NCI-H1105 treated with DMSO at 0.1 percent for 48 hours (cell line): ENCODE data around the gene EZR.

Experiments
- DNase-seq: peaks from one replicate; lab custom pipeline; 2025; lab: John Stamatoyannopoulos, UW

Gene EZR

DNA sequence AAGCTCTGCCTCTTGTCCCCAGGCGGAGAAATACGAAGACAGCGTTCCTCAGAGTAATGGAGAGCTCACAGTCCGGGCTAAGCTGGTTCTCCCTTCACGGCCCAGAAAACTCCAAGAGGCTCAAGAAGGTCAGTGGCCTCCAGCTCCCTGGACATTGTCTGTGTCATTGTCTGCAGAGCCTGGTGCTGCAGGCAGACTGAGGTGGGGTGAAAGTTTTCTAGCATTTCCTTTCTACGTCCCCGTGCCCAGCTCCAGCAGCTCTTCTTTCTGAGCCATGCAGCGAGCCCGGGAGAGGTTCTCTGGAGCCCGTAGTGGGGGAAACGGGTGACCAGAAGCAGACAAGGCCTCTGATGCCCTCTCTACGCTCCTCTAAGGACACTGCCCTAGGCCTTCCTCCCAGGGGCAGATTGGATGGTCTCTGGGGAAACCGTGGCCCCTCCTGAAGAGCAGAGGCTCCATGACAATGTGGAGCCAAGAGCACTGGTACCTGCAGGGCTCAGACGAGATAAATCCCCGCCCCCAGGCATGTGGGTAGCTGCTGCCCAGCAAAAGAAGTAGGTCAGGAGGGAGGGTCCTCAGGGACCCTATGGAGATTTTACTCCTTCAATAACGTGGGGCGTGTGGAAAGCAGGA is 58.4 kb downstream of the EZR start:
- DNase-seq, result no peak

DNA sequence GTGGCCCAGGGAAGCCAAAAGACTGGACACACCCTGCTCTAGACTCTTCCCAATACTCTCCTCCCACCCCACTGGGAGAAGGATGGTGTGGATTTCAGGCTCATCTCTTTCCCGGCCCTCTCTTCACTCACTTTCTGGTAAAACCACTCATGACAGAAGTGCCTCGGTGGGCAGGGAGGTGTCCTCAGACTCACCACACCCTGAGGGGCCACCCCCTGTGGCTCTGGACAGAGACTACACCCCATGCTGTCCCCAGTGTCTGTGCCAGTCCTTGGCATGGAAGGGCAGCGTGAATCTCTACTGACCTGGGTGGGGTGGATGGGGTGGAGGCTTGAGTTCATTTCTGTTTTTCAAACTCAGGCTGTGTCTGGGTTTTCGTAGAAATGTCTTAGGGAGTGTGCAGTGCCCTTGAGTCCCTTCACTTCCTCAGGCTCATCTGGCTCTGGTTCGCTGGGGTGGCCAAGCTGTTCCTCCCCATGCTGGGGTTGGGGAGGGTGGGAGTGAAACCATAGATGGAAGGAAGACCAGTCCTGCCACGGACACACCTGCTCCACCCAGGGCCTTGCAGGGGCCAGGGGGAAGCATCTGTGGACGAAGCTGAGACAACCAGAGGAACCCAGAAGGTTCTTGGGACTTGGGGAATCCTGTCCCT is 59.1 kb downstream of the EZR start:
- DNase-seq, result no peak

DNA sequence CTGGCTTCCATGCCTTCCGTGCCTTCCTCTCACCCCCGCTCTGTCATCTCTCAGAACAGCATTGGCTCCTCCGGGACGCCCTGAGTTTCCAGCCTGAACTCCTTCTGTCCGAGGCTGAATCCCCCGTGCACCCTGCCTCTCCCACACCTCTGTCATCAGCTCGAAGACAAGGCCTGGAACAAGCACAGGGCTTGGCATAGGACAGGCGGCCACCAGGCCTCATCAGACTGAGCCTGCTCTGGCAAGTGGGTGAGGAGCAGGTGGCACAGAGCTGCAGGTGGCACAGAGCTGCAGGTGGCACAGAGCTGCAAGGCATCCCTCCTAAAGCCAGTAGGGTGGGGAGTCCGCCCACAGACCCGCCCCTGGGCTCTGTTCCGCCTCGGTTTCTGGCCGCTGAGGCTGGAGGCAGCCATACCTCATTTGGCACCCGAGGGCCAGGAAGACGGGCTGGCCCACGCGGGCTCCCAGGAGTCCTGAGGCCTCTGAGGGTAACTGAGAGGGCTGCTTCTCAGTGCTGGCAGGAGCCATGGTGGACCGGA is 60.2 kb downstream of the EZR start:
- peak; percentile 94 for DNase-seq

DNA sequence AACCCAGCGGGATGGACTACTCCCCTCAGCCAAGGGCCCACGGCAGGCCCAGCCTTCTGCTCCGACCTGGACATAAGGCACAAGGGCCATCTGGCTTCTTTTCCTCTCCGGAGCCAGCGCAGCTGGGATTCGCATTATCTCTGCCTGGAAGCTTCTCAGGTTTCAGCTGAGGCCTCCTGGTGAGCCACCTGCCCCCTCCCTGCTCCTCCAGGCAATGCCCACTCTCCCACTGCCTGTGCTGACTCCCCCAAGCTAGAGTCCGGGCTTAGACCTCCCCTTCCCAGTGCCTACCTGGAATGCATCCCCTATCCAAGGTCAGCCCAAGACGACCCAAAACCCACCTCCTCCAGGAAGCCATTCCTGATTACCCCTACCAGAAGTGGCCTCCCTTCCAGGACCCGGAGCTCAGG is 60.7 kb downstream of the EZR start:
- peak; percentile 92 for DNase-seq

DNA sequence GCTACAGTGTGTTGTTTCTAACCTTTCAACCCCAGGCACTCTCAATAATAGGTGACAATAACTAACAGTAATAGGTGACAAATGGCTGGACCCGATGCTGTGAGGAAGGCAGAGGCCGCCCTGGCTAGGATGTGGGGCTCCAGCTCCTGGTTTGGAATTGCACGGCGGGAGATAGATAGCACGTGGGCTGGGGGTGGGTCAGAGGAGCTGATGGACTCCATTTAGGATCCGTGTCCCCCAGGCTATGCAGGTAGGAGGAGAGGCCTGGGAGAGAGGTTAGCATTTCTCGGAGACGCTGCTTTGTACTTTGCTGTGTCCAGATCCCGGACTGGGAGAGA is 61.4 kb downstream of the EZR start:
- DNase-seq, result no peak

DNA sequence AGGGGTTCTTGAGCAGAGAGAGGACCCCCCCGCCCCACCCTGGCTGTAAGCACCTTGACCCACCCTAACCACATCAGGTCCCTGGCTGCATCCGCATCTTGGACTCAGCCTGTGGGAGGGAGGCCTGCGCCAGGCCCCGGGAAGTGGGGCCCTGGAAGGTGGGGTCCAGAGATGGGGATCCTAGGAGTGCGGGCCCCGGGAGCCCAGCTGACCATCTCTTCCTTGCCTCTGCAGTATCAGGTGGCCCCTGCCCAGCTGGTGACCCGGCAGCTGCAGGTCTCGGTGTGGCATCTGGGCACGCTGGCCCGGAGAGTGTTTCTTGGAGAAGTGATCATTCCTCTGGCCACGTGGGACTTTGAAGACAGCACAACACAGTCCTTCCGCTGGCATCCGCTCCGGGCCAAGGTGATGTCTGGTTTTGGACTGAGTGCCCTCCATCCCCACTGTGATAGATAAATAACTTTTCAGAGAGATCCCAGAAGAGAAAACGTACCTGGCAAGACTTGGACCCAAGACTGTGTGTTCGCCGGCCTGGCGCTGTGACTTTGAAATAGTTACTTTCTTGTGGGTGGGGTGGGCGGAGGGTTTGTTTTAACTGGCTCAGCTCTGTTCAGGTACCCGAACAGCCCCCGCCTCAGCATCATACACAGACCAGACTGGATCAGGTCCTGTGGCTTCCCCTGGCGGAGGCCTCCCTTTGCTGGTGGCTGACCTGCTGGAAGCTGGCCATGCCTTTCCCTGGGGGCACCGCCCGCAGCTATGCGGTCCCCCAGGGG is 62.0 kb downstream of the EZR start:
- DNase-seq, result no peak

DNA sequence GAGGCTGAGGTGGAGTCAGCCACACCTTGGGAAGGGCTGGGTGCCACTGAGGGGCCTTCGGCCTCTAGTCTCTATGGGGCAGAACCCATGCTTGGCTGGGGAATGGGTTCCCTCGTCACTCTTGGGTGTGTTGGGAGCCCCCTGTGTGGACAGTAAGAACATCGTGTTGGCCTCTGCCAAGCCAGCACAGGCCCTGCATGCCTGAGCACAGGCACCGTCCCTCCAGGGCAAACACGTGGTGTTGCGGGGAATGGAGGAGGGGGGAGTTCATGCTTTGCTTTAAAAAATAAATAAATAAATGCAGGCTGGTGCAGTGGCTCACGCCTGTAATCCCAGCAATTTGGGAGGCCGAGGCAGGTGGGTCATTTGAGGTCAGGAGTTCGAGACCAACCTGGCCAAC is 63.0 kb downstream of the EZR start:
- DNase-seq, result no peak

DNA sequence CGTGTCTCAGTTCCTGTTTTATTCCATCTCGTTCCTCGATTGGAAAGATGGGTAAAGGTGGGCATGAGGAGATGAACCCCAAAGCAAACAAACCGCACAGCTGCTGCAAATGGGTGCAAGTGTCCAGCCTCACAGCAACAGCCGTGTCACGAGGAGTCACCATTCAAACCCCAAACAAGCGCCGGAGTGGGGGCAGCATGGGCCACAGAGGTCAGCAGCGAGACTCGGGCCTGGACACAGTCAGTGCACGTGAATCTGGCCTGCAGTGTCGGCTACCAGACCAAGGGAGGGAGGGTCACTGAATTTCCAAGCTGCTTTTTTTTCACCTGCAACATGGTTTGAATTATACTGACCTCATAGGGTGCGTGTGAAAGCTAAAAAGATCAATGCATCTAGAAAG is 63.5 kb downstream of the EZR start:
- DNase-seq, result no peak

DNA sequence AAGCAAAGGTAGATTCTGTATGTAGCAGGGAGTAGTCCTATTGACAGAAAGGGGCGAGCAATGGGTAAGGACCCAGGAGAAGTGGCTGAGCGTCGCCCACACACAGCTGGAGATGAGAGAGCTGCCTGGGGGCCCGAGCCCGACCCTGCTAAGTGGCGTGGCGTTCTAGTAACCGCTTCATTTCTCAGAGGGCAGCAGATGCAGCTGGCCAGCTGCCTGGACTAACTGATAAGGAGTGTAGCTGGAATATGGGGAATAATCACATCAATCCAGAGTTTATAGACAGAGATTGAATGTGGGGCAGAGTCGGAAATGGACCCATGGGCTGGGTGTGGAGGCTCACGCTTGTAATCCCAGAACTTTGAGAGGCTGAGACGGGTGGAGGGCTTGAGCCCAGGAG is 64.4 kb downstream of the EZR start:
- DNase-seq, result no peak

DNA sequence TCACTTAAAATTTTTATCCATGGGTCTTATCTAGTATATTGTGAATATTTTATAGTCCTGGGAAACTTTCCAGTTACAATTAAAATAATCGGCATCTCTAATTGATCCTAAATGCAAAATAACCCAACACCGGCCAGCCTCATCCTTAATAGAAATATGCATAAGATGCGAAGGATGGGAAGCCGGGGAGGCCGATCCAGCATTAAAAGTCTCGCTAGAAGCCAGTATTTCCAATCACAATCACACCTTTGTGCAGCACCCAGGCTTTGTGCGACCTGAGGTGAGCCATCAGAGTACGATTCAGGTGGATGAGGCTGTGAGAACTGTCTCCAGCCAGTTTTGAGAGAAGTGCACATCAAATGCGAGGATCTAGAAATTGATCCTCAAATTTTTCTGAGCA is 65.4 kb downstream of the EZR start:
- no peak for DNase-seq

DNA sequence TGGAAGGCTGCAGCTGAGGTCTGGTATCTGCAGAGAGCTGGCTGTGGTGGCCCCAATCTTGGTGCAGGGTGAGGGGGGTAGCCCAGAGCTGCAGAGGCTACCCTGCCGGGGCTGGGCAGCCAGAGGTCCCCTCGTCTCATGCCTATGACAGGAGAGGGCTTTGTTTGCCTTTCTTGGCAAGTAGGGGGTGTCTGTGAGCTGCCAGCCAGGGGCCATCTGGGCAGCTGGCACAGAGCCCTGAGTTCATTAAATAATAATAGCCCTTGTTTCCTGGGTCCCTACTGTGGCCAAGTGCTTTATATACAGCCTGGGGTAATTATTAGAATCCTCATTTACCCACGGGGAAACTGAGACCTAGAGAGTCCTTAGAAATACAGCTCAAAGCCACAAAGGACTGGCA is 66.6 kb downstream of the EZR start:
- DNase-seq, result peak; percentile 98

DNA sequence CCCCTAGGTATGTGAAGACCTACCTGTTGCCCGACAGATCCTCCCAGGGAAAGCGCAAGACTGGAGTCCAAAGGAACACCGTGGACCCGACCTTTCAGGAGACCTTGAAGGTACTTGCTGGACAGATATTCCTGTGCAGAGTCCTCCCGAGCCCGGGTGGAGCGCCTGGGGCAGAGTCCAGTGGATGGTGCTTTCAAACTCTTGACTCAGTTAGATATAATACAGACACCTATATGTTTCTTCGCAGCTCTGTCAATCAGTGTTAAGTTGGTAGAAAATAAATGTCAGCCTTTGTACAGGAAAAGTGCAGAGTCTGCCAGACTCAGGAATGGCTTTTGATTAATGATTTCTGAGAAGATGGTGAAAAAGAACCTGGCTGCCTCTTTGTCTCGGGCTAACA is 67.2 kb downstream of the EZR start:
- DNase-seq, result no peak

DNA sequence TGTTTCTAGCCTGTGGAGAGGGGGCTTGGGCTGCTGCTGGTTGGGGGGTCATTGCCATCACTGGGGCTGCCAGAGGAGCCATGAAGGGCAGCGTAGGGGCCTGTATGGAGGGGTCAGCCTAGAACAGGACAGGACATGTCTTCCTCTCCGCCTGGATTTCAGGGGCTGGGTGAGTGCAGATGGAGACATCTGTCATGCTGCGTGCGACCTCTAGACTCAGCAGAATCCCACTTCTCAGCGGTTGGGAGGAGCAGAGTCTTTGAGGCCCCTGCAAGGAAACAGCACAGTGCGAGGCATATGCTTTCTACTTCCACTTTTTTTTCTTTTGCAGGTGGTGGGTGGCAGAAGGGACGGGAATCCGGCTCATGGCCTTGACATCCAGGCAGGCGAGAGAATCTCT is 67.9 kb downstream of the EZR start:
- no peak for DNase-seq

DNA sequence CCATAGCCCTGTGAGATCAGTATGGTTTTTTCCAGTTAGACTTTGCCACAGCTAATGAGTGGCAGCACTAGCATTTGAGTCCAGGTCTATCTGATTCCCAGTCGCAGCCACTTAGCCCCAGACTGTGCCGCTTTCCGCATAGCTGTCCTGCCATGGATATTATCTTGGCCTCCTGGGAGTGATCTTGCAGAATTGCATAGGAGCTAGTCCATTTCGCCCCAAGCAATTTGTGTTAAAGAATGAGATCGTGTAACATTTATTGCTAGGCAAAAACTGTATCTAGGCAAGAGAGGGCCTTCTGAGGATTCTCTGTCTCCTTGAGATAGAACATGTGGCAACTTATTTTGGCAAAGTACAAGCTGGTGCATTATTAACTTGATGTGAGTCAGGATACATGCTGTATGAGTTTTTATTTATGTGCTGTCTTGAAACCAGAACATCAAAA is 74.2 kb downstream of the EZR start:
- DNase-seq, result no peak

DNA sequence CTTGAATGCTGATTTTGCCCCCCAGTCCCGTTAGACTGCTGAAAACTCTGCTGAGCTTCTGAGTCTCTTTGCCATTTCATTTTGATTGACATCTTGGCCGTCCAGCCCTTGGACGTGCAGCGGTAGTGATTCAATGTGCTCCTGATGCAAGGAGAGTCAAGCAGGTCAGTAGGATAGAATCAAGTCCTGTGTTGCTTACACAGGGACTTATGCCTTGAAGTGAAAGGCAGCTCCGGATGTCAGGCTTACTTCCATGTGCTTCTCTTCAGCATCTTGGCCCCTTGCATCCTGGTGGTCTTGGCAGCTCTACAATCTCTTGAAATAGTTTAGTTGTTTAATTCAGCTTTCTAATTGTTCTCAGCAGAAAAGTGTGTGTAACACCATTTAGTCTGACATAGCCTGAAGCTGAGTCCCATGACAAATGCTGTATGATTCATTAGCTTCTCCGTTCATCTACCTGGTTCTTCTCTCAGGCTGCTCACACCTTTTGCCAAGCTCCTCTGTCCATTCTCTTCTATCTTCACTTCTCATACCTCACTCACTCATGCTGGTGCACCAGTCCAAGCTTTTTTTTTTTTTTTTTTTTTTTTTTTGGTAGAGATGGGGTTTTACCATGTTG is 76.0 kb downstream of the EZR start:
- DNase-seq, result no peak

DNA sequence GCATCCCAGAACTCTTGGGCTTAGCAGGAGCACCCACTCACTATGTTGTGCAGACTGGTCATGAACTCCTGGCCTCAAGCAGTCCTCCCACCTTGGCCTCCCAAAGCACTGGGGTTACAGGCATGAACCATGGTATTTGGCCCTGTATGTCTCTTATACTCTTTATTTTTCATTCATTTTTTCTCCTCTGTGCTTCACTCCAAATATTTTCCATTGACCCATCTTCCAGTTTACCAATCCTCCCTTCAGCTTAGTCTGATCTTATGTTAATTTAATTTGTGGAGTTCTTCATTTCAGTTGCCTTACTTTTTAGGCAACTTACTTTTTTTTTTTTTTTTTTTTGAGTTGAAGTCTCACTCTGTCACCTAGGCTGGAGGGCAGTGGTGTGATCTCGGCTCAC is 79.5 kb downstream of the EZR start:
- no peak for DNase-seq

DNA sequence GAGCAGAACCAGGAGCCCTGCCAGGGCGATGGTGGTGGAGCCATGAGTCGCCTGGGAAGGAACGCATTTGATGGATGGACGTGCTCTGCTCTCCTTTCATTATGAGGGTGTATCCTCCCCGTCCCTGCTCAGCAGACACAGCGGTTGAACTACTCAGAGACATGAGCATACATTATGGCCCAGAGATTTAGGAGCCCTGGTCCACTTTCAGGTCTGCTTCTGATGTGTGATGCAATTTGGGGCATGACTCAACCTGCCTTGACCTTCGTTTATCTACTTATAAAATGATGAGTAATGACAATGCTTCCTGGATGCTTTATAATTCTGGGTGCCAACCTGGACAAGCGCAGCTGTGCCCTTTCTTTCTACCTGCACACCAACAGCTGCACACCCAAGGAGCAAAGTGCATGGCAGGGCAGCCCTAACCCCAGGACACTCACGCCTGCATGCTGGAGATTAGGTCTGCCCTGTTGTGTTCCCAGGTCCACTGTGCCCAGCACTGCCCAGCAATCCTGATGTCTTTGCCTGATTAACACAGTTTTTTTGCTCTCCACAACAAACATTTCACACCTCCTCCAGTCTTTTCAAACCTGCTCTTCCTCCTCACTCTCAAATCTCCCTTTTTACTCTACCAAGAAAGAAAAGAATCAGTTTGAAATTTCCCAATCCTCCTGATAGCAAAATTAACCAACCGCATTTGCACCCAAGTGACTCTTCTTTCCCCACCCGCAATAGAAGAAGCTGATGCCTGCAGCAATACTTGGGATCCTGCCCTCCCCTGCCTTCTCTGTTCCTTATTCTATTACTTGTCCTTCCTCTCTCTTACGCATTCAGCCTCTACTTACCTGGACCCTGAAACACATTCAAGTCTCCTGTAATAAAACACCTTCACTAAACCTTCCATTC is 81.2 kb downstream of the EZR start:
- peak; percentile 36 for DNase-seq

DNA sequence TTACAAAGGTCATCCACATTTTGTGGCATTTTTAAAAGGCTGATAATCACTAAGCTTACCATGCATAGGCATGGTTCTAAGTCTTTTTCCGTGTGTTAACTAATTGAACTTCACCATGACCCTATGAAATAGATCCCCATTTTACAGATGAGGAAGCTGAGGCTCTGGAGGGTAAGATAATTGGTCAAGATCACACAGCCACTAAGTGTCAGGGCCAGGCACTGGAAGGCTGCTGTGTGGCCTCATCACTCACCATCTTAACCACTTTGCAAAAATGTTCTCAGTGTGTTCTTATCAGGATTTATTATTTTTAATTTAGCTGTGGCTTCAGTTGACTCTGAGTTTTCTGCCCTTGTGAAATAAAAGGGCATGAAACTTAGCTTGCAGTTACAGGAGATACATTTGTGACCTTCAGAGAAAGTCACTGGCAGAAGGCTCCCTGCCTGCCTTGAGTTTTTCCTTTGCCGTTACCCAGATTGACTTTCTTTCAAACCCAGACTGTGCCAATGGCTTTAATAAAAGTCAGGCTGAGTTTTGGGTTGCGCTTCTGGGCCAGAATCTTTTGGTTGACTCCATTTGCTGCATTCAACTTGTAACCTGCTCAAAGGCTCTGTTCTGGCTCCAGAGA is 82.0 kb downstream of the EZR start:
- DNase-seq, result no peak

DNA sequence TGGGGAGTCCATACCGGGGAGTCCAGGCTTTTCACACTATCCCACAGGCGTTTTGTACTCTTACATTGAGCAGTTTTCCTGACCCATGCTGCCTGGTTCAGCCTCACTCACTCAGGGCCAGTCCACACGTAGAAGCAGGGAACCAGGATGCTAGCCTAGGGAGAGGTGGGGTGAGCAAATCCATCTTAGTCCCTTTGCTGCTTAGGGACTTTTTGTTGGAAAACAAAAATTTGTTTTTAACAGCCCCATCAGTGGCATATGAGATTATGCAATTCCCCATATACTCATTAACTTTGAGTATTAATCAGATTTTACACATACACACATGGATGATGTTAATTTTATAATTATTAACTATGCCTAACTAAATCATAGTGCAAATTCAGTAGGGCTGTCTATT is 84.2 kb downstream of the EZR start:
- no peak for DNase-seq

DNA sequence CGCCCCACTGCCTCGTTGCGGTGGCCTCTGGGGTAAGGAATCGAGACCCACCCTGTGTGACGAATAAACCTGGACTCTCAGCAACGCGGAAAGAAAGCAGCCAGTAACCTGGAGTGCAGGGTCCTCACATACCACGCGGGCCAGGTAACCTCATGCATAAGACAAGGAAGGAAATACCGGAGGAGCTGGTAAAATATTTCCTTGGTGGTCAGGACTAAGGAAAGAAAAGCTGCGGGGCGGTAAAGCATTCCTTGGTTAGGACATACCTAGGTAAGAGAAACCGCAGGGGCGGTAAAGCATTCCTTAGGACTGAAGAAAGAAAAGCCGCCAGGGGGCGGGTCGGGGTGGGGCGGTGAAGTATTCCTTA is 88.6 kb downstream of the EZR start:
- no peak for DNase-seq

DNA sequence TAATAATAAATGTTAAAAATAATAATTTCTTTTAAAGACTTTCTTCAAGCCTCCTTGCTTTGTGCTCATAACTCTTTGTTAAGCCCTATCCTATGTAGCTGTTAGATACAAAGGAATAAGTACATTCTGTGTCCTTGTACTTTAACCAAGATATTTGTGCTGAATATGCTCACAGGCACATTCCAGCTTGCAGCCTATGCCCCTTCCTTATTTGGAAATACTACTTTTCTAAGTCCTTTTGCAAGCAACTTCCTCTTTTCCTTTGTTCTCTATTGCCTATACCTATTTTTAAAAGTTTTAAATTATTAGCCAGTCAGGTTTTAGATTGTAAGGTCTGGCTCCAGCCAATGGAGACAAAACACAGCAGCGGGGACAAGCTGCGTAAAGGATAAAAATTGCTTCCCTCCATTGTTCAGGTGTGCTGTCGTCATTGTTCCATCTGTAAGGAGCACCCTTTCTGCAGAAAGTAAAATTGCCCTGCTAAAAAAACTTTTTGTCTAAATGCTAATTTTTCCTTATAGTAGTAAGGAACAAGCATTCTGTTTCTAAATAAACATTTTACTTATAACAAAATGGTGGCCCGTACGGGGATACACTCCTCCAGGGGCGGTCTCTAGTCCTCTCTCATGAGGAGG is 89.1 kb downstream of the EZR start:
- DNase-seq, result no peak
